ENCODE measurements around the gene DPF1.
"Not testable (repeated sequence)": the region's sequence is repeated elsewhere in the genome, so short reads cannot be mapped to it uniquely, and the experiment has no call there.

The DPF1 gene

GRCh38 chr19:38228491-38229439 is 4.7 kb upstream of the DPF1 start:
- Histone ChIP-seq H3K27ac (ENCODE audit: low read depth, low read length) (no peak overlapping the region), H3K9ac (ENCODE audit: low read depth, low read length) (0 out of 2 replicates have a peak overlapping the region, but pooled peaks have one; percentile 43), H3K9me3 (ENCODE audit: insufficient read depth, low read depth, low read length) (no peaks in the 10 kb centered on the region), H3K36me3 (ENCODE audit: insufficient read depth, low read length) (no peaks in the 10 kb centered on the region), H3K4me3 (ENCODE audit: low read length) (peak overlapping the region; percentile 64), H3K4me1 (ENCODE audit: insufficient read depth, low read length) (peaks cover 12% of the 10 kb centered on the region; the same call in 1 of the 2 replicates), H3K27me3 (ENCODE audit: insufficient read depth, low read length) (peaks cover 45% of the 10 kb centered on the region)
- WGBS: under 1% methylated on average over 75 of the region's 80 CpGs

DNA sequence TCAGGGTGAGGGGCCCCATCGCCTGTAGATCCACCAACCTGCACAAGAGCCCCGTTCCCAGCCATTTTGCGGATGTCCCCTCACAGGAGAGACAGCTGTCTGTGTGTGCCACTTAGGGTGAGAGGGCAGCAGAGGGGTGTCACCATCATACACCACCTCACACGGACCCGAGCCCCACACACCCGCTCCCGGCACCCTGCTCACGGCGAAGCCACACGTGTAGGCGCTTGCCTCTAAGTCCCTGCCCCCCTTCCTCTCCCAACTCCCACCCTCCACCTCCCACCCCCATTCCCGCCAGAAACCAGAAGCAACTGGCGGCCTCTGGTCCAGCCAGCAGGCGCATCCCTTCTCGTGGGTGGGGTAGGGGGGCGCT is 4.0 kb upstream of the DPF1 start:
- Histone ChIP-seq H3K9ac (ENCODE audit: low read depth, low read length) (peak overlapping the region; percentile 60; the same call in 1 of the 2 replicates), H3K4me1 (ENCODE audit: insufficient read depth, low read length) (peaks cover 12% of the 10 kb centered on the region; the same call in 1 of the 2 replicates), H3K4me3 (ENCODE audit: low read length) (peak overlapping the region; percentile 42), H3K27me3 (ENCODE audit: insufficient read depth, low read length) (peaks cover 45% of the 10 kb centered on the region), H3K36me3 (ENCODE audit: insufficient read depth, low read length) (no peaks in the 10 kb centered on the region), H3K9me3 (ENCODE audit: insufficient read depth, low read depth, low read length) (no peaks in the 10 kb centered on the region), H3K27ac (ENCODE audit: low read depth, low read length) (peak overlapping the region; percentile 37; the same call in 1 of the 2 replicates)
- WGBS: 6% methylated on average over 11 of the region's 16 CpGs

DNA sequence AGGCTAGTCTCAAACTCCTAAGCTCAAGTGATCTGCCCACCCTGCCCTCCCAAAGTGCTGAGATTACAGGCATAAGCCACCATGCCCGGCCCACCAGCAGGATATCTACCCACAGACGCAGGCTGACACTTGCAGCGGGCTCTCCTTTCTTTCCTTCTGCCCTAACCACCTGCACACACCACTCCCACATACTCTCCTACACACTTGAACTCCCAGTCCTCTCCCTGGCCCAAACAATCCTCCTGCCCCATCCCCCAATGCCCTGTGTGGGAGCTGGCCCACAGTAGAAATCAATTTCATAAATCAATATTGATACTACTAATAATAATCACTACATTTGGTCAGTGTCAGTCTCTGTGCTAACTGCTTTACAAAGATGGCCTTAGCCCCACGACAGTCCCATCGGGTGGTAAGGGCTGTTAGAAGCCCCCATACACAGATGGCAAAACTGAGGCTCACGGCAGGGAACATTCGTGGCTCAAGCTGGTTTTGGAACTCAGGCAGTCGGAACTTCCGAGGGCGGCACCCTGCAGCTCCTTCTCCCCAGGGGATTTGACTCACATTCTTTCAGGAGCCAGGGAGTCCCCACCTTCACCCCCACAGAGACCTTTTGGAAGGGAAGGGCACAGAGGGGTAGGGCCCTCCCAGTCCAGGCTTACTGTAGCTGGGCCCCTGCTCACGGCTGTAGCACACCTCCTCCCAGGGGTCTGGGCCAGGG is 3.4 kb upstream of the DPF1 start:
- peak overlapping the region; percentile 60; the same call in 1 of the 2 replicates for H3K9ac ChIP-seq (ENCODE audit: low read depth, low read length)
- H3K36me3 ChIP-seq (ENCODE audit: insufficient read depth, low read length): no peaks in the 10 kb centered on the region
- peak overlapping the region; percentile 42 for H3K4me3 ChIP-seq (ENCODE audit: low read length)
- H3K4me1 ChIP-seq (ENCODE audit: insufficient read depth, low read length): peaks cover 12% of the 10 kb centered on the region; the same call in 1 of the 2 replicates
- H3K27me3 ChIP-seq (ENCODE audit: insufficient read depth, low read length): peaks cover 45% of the 10 kb centered on the region
- 31% methylated on average over 11 of the region's 11 CpGs for WGBS
- H3K9me3 ChIP-seq (ENCODE audit: insufficient read depth, low read depth, low read length): no peaks in the 10 kb centered on the region
- peak overlapping the region; percentile 37; the same call in 1 of the 2 replicates for H3K27ac ChIP-seq (ENCODE audit: low read depth, low read length)

- not testable (repeated sequence) for H3K4me3 ChIP-seq (ENCODE audit: low read length)
These were observed 819 bp upstream of the DPF1 start for GRCh38 chr19:38224863-38225218.

DNA sequence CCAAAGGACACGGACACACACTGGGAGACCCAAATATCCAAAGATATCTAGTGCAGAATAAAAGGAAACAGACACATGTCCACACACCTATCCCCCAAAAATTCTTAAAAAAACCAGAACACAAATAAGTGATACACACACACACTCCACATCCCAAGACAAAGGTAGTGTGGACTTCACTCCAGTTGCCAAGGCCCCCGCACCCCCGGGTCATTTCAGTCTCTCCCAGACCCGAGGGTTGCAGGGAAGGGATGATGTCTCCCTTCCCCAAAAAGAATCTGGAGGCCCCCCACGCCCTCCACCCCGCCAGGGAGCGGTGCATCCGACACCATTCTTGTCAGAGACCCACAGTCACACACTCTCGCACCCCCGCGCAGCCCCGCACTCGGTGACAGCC is 407 bp downstream of the DPF1 start:
- H3K9ac ChIP-seq (ENCODE audit: low read depth, low read length): no peak overlapping the region
- peak overlapping the region; percentile 63 for H3K4me3 ChIP-seq (ENCODE audit: low read length)
- no peak overlapping the region for H3K27ac ChIP-seq (ENCODE audit: low read depth, low read length)
- no peaks in the 10 kb centered on the region for H3K9me3 ChIP-seq (ENCODE audit: insufficient read depth, low read depth, low read length)
- H3K36me3 ChIP-seq (ENCODE audit: insufficient read depth, low read length): no peaks in the 10 kb centered on the region
- 13% methylated on average over 13 of the region's 13 CpGs for WGBS
- H3K4me1 ChIP-seq (ENCODE audit: insufficient read depth, low read length): peaks cover 12% of the 10 kb centered on the region; the same call in 1 of the 2 replicates
- peaks cover 18% of the 10 kb centered on the region for H3K27me3 ChIP-seq (ENCODE audit: insufficient read depth, low read length)

More at GRCh38 chr19:38224863-38225218, 819 bp upstream of the DPF1 start:
- H3K9ac ChIP-seq (ENCODE audit: low read depth, low read length); H3K27ac ChIP-seq (ENCODE audit: low read depth, low read length); H3K36me3 ChIP-seq (ENCODE audit: insufficient read depth, low read length); H3K9me3 ChIP-seq (ENCODE audit: insufficient read depth, low read depth, low read length): not testable (repeated sequence)
- peaks cover 12% of the 10 kb centered on the region; the same call in 1 of the 2 replicates for H3K4me1 ChIP-seq (ENCODE audit: insufficient read depth, low read length)
- peaks cover 26% of the 10 kb centered on the region for H3K27me3 ChIP-seq (ENCODE audit: insufficient read depth, low read length)
- WGBS: 89% methylated on average over 4 of the region's 6 CpGs

DNA sequence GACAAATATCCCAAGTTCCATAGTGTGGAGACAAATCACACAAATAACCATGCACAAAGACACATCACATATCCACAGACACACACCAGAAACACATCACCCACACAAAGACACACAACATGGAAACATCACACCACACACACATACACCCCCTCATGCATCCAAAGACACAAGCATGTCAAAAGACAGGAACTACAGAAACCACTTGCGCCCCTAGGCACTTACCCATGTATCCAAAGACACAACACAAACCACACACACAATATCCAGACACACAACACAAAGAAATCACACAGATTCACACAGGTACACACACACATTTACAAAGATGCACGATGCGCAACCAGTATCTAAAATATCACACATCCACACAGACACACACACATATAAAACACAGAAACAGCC is 901 bp downstream of the DPF1 start:
- 92% methylated on average over 3 of the region's 3 CpGs for WGBS
- H3K27ac ChIP-seq (ENCODE audit: low read depth, low read length): no peak overlapping the region
- H3K36me3 ChIP-seq (ENCODE audit: insufficient read depth, low read length): peaks cover 5% of the 10 kb centered on the region
- no peaks in the 10 kb centered on the region for H3K9me3 ChIP-seq (ENCODE audit: insufficient read depth, low read depth, low read length)
- peak overlapping the region; percentile 63 for H3K4me3 ChIP-seq (ENCODE audit: low read length)
- peaks cover 12% of the 10 kb centered on the region; the same call in 1 of the 2 replicates for H3K4me1 ChIP-seq (ENCODE audit: insufficient read depth, low read length)
- H3K27me3 ChIP-seq (ENCODE audit: insufficient read depth, low read length): peaks cover 16% of the 10 kb centered on the region
- H3K9ac ChIP-seq (ENCODE audit: low read depth, low read length): no peak overlapping the region

DNA sequence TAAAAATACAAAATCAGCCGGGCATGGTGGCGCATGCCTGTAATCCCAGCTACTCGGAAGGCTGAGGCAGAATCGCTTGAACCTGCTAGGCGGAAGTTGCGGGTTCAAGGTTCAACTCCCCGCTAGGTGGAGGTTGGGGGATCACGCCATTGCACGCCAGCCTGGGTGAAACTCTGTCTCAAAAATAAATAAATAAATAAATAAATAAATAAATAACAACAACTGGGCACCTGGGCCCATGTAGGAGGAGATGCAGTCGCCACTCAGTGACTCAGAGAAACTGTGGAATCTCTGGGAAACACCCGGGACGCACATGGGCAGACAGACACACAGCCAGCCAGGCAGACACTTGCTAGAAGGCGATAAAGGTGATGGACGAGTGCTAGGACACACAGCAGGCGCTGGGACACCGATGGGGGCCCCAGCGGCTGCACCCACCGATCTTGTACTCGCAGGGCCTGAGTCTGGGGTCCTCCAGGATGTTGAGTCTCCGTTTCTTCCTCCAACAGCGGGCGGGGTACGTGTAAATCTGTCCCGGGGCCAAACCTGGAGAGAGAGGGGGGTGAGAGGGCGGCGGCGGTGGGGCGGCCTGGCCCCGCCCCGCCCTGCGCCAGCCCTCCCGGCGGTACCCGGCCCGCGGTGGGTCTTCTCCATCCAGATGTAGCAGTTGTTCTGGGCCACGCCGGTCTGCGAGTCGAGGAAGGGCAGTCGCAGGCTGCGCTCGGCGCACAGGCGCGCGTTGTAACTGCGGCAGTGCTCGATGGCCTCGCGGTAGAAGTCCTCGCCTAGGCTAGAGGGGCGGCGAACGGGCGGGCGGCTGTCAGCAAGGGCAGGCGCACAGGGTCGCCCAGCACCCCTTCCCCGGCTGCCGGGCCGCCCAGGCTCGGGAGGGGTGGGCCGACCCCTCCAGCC is 1.8 kb downstream of the DPF1 start:
- Histone ChIP-seq H3K36me3 (ENCODE audit: insufficient read depth, low read length) (peaks cover 6% of the 10 kb centered on the region), H3K4me1 (ENCODE audit: insufficient read depth, low read length) (peaks cover 8% of the 10 kb centered on the region; the same call in 1 of the 2 replicates), H3K27me3 (ENCODE audit: insufficient read depth, low read length) (peaks cover 7% of the 10 kb centered on the region; the same call in 1 of the 2 replicates), H3K4me3 (ENCODE audit: low read length) (no peak overlapping the region), H3K27ac (ENCODE audit: low read depth, low read length) (no peak overlapping the region), H3K9me3 (ENCODE audit: insufficient read depth, low read depth, low read length) (no peaks in the 10 kb centered on the region), H3K9ac (ENCODE audit: low read depth, low read length) (no peak overlapping the region)
- WGBS: 92% methylated on average over 62 of the region's 64 CpGs

DNA sequence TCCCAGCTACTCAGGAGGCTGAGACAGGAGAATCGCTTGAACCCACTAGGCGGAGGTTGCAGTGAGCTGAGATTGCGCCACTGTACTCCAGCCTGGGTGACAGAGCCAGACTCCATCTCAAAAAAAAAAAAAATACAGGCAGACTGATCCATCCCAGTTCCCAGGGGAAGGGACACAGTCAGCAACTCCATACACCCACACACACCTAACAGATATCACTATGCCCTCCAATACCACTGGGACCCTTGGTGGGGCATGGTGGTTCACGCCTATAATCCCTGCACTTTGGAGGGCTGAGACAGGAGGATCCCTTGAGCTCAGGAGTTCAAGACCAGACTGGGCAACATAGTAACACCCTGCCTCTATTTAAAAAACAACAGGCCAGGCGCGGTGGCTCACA is 2.6 kb downstream of the DPF1 start:
- 92% methylated on average over 6 of the region's 6 CpGs for WGBS
- H3K4me1 ChIP-seq (ENCODE audit: insufficient read depth, low read length): 0 out of 2 replicates have a peak, but pooled peaks cover 5% of the 10 kb centered on the region
- H3K9ac ChIP-seq (ENCODE audit: low read depth, low read length): no peak overlapping the region
- peaks cover 6% of the 10 kb centered on the region for H3K36me3 ChIP-seq (ENCODE audit: insufficient read depth, low read length)
- no peak overlapping the region for H3K27ac ChIP-seq (ENCODE audit: low read depth, low read length)
- peaks cover under 1% of the 10 kb centered on the region; the same call in 1 of the 2 replicates for H3K27me3 ChIP-seq (ENCODE audit: insufficient read depth, low read length)
- H3K4me3 ChIP-seq (ENCODE audit: low read length): no peak overlapping the region
- no peaks in the 10 kb centered on the region for H3K9me3 ChIP-seq (ENCODE audit: insufficient read depth, low read depth, low read length)

- no peak overlapping the region for H3K9ac ChIP-seq (ENCODE audit: low read depth, low read length)
- 95% methylated on average over 10 of the region's 10 CpGs for WGBS
These were observed 4.8 kb downstream of the DPF1 start for GRCh38 chr19:38219221-38219620.

GRCh38 chr19:38218204-38218603 is 5.8 kb downstream of the DPF1 start:
- WGBS: 95% methylated on average over 3 of the region's 3 CpGs
- H3K9me3 ChIP-seq (ENCODE audit: insufficient read depth, low read depth, low read length): no peaks in the 10 kb centered on the region
- H3K36me3 ChIP-seq (ENCODE audit: insufficient read depth, low read length): peaks cover 6% of the 10 kb centered on the region
- no peaks in the 10 kb centered on the region for H3K27me3 ChIP-seq (ENCODE audit: insufficient read depth, low read length)
- H3K9ac ChIP-seq (ENCODE audit: low read depth, low read length): no peak overlapping the region
- H3K4me1 ChIP-seq (ENCODE audit: insufficient read depth, low read length): 0 out of 2 replicates have a peak, but pooled peaks cover 4% of the 10 kb centered on the region
- no peak overlapping the region for H3K27ac ChIP-seq (ENCODE audit: low read depth, low read length)
- no peak overlapping the region for H3K4me3 ChIP-seq (ENCODE audit: low read length)

More at GRCh38 chr19:38219221-38219620, 4.8 kb downstream of the DPF1 start:
- Histone ChIP-seq H3K4me3 (ENCODE audit: low read length) (no peak overlapping the region), H3K27me3 (ENCODE audit: insufficient read depth, low read length) (no peaks in the 10 kb centered on the region), H3K27ac (ENCODE audit: low read depth, low read length) (no peak overlapping the region), H3K36me3 (ENCODE audit: insufficient read depth, low read length) (peaks cover 6% of the 10 kb centered on the region), H3K9me3 (ENCODE audit: insufficient read depth, low read depth, low read length) (no peaks in the 10 kb centered on the region), H3K4me1 (ENCODE audit: insufficient read depth, low read length) (0 out of 2 replicates have a peak, but pooled peaks cover 4% of the 10 kb centered on the region)
